Panc1 (cell line): ENCODE data around the gene ZNF672.

Experiments used
- SIN3A ChIP-seq: IDR thresholded peaks from 2 replicates; pipeline ENCODE4 v1.6.1; 2012; ENCODE audit warnings: low read depth, mild to moderate bottlenecking, low read length, moderate library complexity, borderline replicate concordance; ENCODE audit not compliant: insufficient read depth
- TCF7L2 ChIP-seq: IDR thresholded peaks from 2 replicates; pipeline ENCODE4 v1.6.1; 2011; ENCODE audit warnings: mild to moderate bottlenecking, low read depth, low read length, inconsistent platforms
- TF ChIP-seq, protein P1 (sequence below): fragments of 450-650 bp; IDR thresholded peaks from 2 replicates; pipeline ENCODE4 v1.5.1; 2017; ENCODE audit warnings: mild to moderate bottlenecking

- TF ChIP-seq, protein P1, sequence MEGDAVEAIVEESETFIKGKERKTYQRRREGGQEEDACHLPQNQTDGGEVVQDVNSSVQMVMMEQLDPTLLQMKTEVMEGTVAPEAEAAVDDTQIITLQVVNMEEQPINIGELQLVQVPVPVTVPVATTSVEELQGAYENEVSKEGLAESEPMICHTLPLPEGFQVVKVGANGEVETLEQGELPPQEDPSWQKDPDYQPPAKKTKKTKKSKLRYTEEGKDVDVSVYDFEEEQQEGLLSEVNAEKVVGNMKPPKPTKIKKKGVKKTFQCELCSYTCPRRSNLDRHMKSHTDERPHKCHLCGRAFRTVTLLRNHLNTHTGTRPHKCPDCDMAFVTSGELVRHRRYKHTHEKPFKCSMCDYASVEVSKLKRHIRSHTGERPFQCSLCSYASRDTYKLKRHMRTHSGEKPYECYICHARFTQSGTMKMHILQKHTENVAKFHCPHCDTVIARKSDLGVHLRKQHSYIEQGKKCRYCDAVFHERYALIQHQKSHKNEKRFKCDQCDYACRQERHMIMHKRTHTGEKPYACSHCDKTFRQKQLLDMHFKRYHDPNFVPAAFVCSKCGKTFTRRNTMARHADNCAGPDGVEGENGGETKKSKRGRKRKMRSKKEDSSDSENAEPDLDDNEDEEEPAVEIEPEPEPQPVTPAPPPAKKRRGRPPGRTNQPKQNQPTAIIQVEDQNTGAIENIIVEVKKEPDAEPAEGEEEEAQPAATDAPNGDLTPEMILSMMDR = no peak
- no peak for TF ChIP-seq SIN3A
- TF ChIP-seq TCF7L2 = no peak
Measured at GRCh38 chr1:248817065-248817464, 21.0 kb upstream of the ZNF672 start.
